HG03565 (cell line): ENCODE data around the gene NPTX2.
"Not testable (repeated sequence)": the region's sequence is repeated elsewhere in the genome, so short reads cannot be mapped to it uniquely, and the experiment has no call there.

Experiments used
- ATAC-seq: cut with Tn5 transposase; IDR thresholded peaks from one replicate; pipeline ENCODE4 v1.9.1; 2021; ENCODE audit warnings: mild to moderate bottlenecking, moderate library complexity; ENCODE audit not compliant: unreplicated experiment

Gene NPTX2, protein sequence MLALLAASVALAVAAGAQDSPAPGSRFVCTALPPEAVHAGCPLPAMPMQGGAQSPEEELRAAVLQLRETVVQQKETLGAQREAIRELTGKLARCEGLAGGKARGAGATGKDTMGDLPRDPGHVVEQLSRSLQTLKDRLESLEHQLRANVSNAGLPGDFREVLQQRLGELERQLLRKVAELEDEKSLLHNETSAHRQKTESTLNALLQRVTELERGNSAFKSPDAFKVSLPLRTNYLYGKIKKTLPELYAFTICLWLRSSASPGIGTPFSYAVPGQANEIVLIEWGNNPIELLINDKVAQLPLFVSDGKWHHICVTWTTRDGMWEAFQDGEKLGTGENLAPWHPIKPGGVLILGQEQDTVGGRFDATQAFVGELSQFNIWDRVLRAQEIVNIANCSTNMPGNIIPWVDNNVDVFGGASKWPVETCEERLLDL

GRCh38 chr7:98617051-98617959, at the start of gene NPTX2:
Gene NPTX2, plus strand, starts transcription at chr7:98617285. Its CDS starts 177 bp downstream, at chr7:98617462.
- no peak for ATAC-seq

GRCh38 chr7:98567991-98568390, 49.1 kb upstream of the NPTX2 start:
- ATAC-seq: no peak

GRCh38 chr7:98568891-98569290, 48.2 kb upstream of the NPTX2 start:
- no peak for ATAC-seq

GRCh38 chr7:98569691-98570337, 47.3 kb upstream of the NPTX2 start:
- no peak for ATAC-seq

DNA sequence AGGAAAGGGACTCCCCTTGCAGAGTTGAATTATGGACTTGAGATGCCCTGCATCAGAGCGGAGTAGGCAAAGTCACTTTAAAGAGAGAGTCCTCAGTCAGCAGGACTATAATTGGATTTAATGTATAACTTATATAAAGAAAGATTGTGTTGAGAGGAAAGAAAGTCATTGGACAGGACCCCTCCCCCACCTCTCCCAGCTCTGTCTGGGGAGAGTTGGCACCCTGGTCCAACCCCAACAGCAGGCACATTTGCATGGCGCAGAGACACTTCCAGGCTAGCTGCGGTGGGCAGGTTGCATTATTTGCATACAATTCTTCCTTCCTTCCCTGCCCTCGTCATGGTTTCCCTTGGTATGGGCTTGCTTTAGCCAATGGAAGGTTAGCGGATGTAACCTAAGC, 46.1 kb upstream of the NPTX2 start:
- no peak for ATAC-seq

- ATAC-seq: no peak
Measured at GRCh38 chr7:98571986-98572385, 45.1 kb upstream of the NPTX2 start.

DNA sequence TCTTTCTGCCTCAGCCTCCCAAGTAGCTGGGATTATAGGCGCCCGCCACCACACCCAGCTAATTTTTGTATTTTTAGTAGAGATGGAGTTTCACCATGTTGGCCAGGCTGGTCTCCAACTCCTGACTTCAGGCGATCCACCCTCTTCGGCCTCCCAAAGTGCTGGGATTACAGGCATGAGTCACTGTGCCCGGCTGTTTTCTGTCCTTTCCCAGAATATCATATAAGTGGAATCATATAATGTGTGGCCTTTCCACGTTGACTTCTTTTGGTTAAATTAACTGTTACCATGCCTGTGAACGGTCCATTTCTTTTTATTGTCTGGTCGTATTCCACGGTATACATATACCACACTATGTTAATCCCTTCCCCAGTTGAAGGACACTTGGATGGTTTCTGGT, 44.4 kb upstream of the NPTX2 start:
- ATAC-seq: not testable (repeated sequence)

DNA sequence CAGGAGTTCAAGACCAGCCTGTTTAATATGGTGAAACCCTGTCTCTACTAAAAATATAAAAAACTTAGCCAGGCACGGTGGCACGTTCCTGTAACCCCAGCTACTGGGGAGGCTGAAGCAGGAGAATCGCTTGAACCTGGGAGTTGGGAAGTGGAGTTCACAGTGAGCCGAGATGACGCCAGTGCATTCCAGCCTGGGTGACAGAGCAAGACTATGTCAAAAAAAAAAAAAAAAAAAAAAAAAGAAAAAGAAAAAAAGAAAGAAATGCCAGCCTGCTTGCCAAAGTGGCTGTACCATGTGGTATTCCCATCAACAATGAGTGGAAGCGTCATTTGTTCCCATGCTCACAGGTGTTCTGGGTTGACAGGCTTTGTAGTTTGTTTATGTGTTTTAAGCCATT, 43.3 kb upstream of the NPTX2 start:
- ATAC-seq: no peak

GRCh38 chr7:98575878-98576277, 41.2 kb upstream of the NPTX2 start:
- ATAC-seq: no peak

DNA sequence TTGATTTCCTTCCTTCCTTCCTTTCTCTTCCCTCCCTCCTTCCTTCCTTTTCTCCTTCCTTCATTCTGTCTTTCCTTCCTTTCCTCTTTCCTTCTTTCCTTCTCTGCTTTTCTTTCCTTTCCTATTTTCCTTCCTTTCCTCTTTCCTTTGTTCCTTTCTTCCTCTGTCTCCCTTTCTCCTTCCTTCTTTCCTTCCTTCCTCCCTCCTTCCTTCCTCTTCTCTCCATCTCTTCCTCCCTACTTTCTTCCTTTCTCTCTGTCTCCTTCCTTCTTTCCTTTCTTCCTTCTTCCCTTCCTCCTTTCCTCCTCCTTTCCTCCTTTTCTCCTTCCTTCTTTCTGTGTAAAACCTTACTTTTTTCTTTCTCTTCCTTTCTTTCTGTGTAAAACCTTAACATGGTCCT, 32.3 kb upstream of the NPTX2 start:
- no peak for ATAC-seq

- no peak for ATAC-seq
Measured at GRCh38 chr7:98591926-98592325, 25.2 kb upstream of the NPTX2 start.

DNA sequence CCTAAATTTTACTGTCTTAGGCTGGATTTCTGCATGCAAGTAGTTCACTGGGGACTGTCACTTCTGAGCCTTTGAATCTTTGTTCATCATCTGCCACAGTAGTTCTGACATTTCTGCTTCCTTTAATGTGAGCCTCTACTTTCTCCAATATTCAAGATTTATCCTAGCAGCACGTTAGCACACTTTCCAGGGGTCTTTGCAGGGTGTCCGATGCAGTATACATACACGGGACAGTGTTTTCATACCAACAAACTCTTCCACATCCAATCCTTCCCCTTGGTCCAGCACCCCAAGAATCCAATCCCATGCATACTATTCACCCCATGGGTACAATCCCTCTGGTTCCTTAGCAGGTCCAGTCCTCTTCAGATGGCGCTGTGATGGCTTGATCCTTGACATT, 22.7 kb upstream of the NPTX2 start:
- no peak for ATAC-seq

GRCh38 chr7:98594787-98595186, 22.3 kb upstream of the NPTX2 start:
- no peak for ATAC-seq

DNA sequence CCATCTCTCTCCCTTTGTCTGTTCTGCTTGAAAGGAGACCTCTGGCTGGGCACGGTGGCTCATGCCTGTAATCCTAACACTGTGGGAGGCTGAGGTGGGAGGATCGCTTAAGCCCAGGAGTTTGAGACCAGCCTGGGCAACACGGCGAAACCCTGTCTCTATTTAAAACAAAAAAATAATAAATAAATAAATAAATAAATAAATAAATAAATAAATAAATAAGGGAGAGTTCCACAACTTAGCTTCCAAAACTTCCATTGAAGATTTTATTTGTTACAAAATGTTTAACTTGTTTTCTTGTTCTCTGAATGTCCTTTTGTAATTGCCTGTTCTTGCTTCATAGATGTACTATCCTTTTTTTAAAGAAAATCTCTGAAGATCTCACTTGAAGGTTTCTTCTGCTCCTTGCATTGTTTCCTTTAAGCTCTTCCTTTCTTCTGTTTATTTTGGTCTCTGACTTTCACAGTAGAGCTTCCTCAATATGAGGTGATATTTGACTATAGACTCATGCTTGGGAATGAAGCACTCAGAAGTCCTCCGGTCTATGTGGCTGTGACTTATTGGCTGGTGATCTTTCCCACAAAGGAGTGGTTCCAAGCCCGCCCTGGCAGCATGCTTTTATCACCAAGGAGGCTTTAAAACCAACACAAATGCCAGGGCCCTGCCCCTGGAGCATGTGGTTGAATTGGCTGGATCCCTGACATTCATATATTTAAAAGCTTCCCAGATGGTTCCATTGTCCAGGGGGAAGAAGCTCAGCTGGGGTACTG, 18.1 kb upstream of the NPTX2 start:
- ATAC-seq: no peak

DNA sequence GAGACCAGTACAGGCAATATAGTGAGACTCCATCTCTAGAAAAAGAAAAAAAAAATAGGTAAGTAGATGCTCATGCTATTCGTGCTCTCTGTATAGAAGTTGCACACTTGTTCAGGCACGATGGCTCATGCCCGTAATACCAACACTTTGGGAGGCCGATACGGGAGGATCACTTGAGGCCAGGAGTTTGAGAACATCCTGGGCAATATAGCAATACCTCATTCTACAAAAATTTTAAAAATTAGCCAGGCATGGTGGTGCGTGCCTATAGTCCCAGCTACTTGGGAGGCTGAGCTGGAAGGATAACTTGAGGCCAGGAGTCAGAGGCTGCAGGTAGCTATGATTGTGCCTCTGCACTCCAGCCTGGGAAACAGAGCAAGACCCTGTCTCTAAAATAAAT, 17.2 kb upstream of the NPTX2 start:
- no peak for ATAC-seq

DNA sequence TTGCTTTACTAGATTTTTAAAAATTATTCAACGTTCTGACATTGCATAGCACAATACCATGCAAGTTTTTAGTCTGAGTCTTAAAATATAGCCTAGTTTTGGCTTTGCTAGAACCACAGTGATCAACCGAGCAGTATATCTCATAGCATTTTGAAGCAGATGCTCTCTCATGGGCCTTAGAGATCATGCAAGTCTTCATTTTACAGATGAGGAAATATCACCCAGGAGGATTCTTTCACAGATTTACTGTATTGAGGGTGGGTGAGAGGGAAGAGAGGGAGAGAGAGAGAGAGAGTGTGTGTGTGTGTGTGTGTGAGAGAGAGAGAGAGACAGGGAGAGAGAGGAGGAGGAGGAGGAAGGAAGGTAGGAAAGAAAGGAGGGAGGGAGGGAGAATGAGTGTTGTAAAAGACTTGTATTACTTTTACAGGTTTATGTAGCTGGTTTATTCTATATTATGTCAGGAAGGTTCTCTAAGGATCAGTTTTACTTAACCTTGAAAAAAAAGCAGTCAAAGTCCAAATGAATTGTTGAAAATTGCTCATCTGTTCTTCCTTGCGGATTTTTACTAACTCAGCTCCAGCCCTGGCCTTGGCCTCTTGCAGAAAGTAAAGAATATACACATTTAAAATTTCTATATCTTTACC, 14.2 kb upstream of the NPTX2 start:
- no peak for ATAC-seq

GRCh38 chr7:98603399-98603788, 13.7 kb upstream of the NPTX2 start:
- ATAC-seq: no peak

DNA sequence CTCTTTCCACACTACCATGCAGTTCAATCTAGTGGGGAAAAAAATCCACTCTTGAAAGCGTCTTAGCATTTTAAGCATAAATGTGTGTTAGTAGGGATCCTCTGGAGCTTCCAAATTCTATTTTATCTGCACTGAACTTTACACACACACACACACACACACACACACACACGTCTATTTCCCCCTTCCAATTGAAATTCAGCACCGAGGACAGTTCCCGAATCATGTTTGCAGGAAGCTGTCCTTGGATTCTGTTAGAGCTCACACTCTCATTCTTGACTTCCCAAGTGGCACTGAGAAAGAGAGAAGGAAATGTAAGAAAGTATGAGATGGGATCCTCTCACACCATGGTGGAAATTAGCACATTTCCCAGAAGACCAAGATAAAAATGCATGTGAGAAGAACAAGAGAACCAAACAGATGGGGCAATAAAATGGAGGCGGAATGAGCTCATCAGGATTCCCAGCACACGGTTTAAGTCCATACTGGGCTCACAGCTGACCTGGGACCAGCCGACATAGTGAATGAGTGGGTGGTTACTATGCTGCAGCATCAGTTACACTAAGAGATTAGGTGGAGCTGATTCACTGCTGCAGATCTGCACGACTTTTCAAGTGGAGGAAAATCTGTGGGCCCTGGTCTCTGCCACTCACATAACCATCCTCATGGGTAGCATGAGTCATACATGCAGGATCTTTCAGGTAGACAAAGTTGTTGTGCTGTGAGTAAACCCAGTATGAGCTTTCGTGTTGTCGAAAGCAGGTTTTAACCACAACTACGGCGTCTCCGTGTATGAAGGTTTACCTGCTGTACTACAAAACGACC, 3.3 kb upstream of the NPTX2 start:
- ATAC-seq: no peak

GRCh38 chr7:98616381-98617050, 569 bp upstream of the NPTX2 start:
- ATAC-seq: no peak
